SK-N-DZ (cell line): ENCODE data around the gene HTATIP2. TPM values are rescaled to one million over a fixed set of nuclear protein-coding genes. Genes with fewer than 3 reads are reported as not detected.
"Not testable (repeated sequence)": the region's sequence is repeated elsewhere in the genome, so short reads cannot be mapped to it uniquely, and the experiment has no call there.

Experiments
- DNase-seq: peaks from one replicate; pipeline ENCODE4 v3.0.0-alpha.2; 2015; ENCODE audit warnings: low spot score
- polyA plus RNA-seq, 2 experiments: library from polyadenylated mRNA; depleted of rRNA; stranded (reverse); fragments of >200 nt; gene quantifications; 2 replicates each; pipeline ENCODE4 v1.2.3, GENCODE V29; 2014

Gene HTATIP2
- 1.3 and 2.0 TPM in 2 replicates for polyA plus RNA-seq (2014; cell fraction: cytosol; rRNA removed)
- polyA plus RNA-seq (2014; cell fraction: nucleus; rRNA removed), result 1.3 and 1.5 TPM in 2 replicates

- no peak for DNase-seq
These were observed at the start of gene HTATIP2 for GRCh38 chr11:20363500-20364340. TSS of gene HTATIP2 (plus strand) at chr11:20363714. CDS start at chr11:20364238, 524 bp downstream.

GRCh38 chr11:20315800-20316199, 47.7 kb upstream of the HTATIP2 start:
- peak; percentile 33 for DNase-seq

GRCh38 chr11:20321177-20321576, 42.3 kb upstream of the HTATIP2 start:
- no peak for DNase-seq

DNA sequence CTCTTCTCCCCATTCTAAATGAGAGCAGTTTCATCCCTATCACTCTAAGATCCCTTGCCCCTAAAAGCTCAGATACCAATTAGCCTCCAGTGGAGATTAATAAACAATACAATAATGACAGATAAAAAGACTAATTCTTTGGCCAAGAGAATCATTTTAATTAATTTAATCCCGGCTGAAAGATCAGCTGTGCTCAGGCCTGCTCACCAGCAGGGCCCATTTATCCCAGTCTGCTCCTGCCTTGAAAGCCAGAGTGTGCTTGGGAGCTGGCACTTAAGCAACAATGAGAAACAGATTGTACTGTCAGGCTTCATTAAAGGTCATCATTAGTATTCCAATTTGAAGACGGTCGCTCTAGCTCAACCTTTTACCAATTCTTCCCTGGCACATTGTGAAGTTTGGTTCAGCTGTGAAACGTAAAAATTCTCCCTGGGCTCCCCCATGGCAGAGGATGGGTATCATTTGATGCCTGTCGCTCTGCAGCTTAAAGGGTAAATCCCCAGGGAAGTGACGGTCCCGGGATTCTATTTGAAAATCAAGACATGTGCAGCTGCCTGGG, 36.1 kb upstream of the HTATIP2 start:
- no peak for DNase-seq

DNA sequence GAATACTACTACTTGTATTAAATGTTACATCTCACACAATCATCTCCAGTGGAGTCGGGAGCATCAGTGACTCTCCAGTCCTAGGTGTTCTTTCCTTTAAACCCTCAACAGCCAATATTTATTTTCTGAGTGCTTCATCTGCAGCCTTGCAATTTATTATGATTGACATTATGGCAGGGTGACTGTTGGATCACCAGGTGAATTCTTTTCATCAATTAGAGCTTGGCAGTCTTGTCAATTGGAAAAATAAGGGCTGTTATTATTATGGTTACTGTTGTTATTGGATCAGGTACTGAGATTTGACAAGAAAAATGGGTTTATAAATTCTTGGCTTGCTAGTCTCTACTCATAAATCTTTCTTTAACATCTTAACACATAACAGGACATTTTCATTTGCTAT, 27.5 kb upstream of the HTATIP2 start:
- DNase-seq, result no peak

DNA sequence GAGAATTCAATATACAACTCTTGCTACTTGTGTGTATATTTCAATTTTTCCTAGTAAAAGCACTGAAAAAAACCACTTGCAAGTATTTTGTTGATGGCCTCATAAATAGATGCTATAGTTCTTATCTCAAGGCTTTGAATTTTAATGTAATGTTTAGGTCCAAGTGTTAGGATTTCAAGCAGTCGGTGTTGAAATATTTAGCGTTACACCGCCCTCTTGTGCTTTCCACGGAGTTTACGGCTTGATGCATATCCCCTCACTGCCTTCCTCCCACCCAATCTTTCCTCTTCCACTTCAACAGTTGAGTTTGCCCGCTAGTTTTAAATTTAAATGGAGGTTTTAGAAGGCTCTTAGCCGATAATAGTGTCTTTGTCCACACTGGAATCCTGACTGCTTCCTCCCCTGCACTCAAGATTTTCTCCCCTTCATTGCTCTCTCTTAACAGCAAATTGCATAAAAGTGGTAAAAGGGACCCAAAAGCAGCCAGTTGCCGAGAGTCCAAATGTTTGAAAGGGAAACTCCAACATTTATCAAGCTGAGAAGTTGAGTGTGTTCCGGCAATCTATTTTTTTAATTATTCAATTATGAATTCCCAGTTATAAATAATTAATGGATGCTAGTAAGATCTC, 25.9 kb upstream of the HTATIP2 start:
- peak; percentile 47 for DNase-seq

DNA sequence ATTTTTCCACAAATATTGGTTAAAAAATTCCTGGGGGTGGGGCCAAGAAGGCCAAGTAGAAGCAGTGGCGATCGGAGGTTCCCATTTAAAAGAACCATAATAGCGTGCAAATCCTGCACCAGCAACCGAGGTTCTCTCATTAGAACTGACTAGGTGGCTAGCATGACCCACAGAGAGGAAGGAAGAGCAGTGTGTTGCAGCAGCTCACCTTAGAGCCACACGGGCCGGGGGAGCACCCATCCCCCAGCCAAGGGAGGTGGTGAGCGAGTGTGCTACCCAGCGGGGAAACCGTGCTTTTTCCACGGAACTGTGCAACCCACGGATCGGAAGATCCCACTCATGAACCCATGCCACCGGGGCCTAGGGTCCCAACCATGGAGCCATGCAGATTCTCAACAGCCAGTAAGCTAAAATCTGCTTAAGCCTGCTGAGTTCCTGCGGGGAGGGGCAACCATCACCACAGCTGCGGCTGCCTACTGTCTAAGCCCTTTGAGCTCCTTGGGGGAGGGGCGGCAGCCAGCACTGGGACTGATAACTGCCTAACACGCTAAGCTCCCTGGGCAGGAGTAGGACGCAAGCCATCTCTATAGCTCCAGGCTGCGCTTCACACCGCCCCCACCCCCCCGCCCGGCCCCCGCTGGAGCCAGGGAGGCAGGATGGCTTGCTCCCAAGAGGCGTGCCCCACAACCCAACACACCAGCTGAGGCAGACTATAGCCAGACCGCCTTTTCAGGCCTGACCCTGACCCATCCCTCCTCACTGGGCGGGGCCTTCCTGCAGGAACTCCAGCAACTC, 21.0 kb upstream of the HTATIP2 start:
- DNase-seq, result peak; percentile 72

GRCh38 chr11:20351136-20351535, 12.4 kb upstream of the HTATIP2 start:
- no peak for DNase-seq

DNA sequence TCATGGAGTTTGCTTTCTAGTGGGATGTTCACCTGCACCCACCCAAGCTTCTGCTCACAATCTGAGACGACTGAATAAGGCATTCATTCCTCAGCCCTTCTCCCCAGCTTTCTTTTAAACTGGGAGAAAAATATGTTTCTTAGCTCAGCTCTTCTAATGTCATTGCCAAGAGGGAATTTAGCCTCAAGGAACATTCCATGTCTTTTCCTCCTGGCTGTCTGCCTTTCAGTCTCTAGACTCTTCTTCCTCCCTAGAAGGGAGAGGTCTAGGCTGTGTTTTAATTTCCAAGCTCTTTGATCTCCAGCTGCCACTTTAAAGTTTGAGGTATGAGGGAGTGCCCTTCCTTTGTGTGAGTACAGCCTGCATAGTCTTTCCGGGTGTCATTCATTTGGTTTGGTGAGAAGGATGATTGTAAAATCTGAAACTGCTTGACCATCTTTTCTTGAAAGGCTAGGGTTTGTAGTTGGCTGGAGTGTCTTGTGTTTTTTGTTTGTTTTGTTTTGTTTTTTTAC, 11.7 kb upstream of the HTATIP2 start:
- DNase-seq, result no peak

GRCh38 chr11:20353829-20354434, 9.6 kb upstream of the HTATIP2 start:
- DNase-seq, result peak; percentile 47

DNA sequence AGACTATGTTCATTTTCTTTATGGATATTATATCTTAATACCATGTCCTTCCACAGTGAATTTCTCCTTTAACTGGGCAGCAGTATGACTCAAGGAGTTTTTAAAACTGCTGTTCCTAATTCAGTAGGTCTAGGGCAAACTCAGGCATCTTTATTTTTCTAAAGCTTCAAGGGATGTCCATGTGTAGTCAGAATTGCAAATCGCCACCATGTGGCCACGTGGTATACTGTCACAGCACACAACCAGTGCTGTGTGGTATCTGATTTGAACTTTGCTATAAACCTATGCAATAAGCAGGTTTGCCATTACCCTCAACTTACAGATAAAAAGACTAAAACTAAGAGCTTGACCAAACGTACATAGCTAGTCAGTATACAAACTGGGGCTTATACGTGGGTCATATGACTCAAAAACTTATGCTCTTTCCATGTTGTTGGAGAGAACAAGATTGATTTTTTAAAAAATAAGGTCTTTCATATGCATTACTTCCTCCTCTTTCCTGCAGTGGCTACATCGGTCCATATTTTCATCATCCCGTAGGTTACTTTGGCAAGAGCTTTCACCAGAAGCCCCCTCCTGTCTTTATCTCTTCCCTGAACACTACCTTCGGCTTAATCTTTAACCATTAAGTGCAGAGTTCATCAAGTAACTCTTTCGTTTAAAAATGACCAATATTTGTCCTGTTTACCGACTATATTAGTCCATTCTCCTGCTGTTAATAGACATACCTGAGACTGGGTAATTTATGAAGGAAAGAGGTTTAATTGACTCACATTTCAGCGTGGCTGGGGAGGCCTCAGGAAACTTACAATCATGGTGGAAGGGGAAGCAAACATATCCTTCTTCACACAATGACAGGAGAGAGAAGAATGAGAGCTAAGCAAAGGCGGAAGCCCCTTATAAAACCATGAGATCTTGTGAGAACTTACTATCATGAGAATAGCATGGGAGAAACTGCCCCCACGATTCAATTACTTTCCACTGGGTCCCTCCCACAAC, 8.0 kb upstream of the HTATIP2 start:
- peak; percentile 65 for DNase-seq

GRCh38 chr11:20357150-20357549, 6.4 kb upstream of the HTATIP2 start:
- no peak for DNase-seq

GRCh38 chr11:20360650-20361049, 2.9 kb upstream of the HTATIP2 start:
- peak; percentile 28 for DNase-seq

DNA sequence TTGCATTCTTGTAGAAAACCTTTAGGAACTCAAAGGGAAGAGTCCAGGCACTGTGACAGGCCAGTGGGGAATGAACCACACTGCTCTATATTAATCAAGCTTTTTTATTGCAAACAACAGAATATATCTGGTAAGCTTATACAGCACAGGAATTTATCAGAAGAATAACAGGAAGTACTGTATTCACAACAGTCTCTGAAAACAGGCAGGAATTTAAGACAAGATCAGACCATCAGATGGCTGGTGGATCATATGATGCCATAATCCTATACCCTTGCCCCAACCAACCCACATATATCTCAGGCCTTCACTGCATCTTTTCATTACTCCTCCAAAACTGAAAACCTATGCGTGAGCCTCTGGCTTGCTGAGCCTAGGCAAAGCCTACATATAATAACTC, 1.0 kb upstream of the HTATIP2 start:
- DNase-seq, result no peak

GRCh38 chr11:20363149-20363499, 390 bp upstream of the HTATIP2 start:
- no peak for DNase-seq

GRCh38 chr11:20364341-20364792, 853 bp downstream of the HTATIP2 start:
- no peak for DNase-seq

DNA sequence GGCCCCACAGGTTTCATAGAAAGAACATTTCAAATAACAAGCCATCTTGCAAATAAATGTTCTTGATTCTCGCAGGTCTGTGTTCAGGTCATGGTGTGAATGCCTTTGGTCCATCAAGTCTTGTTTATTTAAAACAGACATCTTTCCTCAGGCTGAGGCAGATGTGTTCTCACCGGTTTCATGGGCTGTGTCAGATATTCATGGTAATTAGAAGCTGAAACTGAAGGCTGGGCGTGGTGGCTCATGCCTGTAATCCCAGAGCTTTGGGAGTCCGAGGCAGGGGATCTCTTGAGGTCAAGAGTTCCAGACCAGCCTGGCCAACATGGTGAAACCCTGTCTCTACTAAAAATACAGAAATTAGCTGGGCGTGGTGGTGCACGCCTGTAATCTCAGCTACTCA, 2.0 kb downstream of the HTATIP2 start:
- DNase-seq, result not testable (repeated sequence)

GRCh38 chr11:20367313-20367948, 3.9 kb downstream of the HTATIP2 start:
- DNase-seq, result no peak

- no peak for DNase-seq
These were observed 4.9 kb downstream of the HTATIP2 start for GRCh38 chr11:20368438-20368837.
